ENCODE measurements around the gene IMP3. TPM values are rescaled to one million over a fixed set of nuclear protein-coding genes. Genes with fewer than 3 reads are reported as not detected.
A peak's percentile ranks its signal among the peaks of the same experiment; 100 is the strongest.

The IMP3 gene
- total and polyA plus RNA-seq, 11 donors, result 37.1 to 151 (median 44.5) TPM

GRCh38 chr15:75656331-75656730 is 16.3 kb upstream of the IMP3 start:
- H3K4me1 ChIP-seq, result peaks cover 0 to 70% (median 57%) of the 10 kb centered on the region in 12 donors
- peaks cover 0 to 49% (median 30%) of the 10 kb centered on the region in 9 donors for H3K36me3 ChIP-seq
- WGBS, 4 donors, result 90 to 97% (median 97%) methylated on average over 5 of the region's 5 CpGs
- no peak for ATAC-seq
- H3K27ac ChIP-seq, result no peak overlapping the region
- TF ChIP-seq POLR2A (IDR thresholded peaks at IDR 0.05), result no peak
- no peak for TF ChIP-seq CTCF (IDR thresholded peaks at IDR 0.05)
- H3K9me3 ChIP-seq, result no peaks in the 10 kb centered on the region
- H3K4me3 ChIP-seq, result no peak overlapping the region
- no peaks in the 10 kb centered on the region for H3K27me3 ChIP-seq
- DNase-seq, result no peak
- intact Hi-C loops (cut with DNase I), result no loop called here

DNA sequence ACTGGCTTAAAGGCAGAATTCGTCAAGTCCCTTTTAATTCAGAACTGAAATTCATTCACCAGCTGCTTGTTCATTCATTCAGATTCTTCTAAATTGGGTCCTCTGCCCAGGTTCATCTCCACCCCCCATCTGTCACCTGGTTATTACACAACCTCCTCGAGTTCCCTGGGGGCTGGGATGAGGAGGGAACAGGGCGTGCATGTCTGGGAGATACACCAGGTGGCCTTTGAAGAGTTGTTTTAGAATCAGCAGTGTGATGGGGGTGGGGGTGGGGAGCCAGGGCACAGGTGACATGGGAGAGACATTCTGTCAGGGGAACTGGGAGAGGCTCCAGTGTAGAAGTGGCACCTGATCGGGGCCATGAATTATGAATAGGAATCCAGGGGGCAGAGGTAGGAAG is 15.9 kb upstream of the IMP3 start:
- no peak for TF ChIP-seq POLR2A (IDR thresholded peaks at IDR 0.05)
- no peak for TF ChIP-seq CTCF (IDR thresholded peaks at IDR 0.05)
- Histone ChIP-seq H3K27me3 (no peaks in the 10 kb centered on the region), H3K4me3 (no peak overlapping the region), H3K4me1 (peaks cover 0 to 70% (median 57%) of the 10 kb centered on the region in 12 donors), H3K36me3 (peaks cover 0 to 50% (median 30%) of the 10 kb centered on the region in 9 donors), H3K9me3 (no peaks in the 10 kb centered on the region), H3K27ac (no peak overlapping the region)
- ATAC-seq, result no peak
- DNase-seq, result no peak
- WGBS, 4 donors, result 76 to 84% (median 80%) methylated on average over 4 of the region's 4 CpGs
- intact Hi-C loops (cut with DNase I), result no loop called here

DNA sequence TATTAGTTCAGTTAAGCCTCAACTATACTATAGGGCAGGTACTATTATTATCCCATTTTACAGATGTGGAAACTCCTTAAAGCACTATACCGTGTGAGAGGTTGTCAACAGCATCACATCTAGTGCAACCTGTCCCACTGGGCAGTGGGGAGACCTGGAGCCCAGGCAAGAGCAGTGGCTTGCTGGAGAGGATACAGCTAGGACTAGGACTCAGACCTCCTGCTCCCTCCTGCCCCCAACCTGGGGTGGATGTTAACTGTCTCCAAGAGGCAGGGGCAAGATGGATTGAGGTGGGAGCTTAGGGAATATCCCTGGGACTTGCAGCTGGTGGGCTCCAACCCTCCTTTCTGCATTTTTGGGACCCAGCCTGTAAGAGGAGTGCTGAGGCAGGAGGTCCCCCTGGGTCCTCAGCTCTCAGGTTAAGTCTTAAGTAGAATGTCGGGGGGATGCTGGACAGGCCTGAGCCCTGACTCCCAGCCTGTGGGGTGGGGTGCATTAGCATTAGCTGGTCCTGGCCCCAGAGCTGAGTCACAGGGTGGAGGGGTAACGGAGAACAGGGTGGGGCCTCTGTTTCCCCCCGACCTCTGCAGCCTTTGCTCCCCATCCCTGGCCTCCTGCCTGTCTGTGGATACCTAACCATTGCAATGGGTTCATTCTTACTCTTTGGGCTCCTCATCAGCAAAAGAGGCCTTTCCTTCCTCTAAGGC is 14.3 kb upstream of the IMP3 start:
- Histone ChIP-seq H3K4me3 (no peak overlapping the region), H3K27me3 (no peaks in the 10 kb centered on the region), H3K27ac (peak overlapping the region in 1 of 12 donors; percentile 64), H3K36me3 (peaks cover 0 to 60% (median 30%) of the 10 kb centered on the region in 9 donors), H3K4me1 (peaks cover 8 to 72% (median 57%) of the 10 kb centered on the region in 12 donors), H3K9me3 (no peaks in the 10 kb centered on the region)
- 68 to 80% (median 73%) methylated on average over 4 of the region's 4 CpGs for WGBS, 4 donors
- intact Hi-C loops (cut with DNase I), result no loop called here
- TF ChIP-seq CTCF (IDR thresholded peaks at IDR 0.05) (no peak), POLR2A (IDR thresholded peaks at IDR 0.05) (no peak)
- no peak for ATAC-seq
- no peak for DNase-seq

- H3K27me3 ChIP-seq, result no peaks in the 10 kb centered on the region
- no peaks in the 10 kb centered on the region for H3K9me3 ChIP-seq
- intact Hi-C loops (cut with DNase I), result no loop called here
- no peak for ATAC-seq
- WGBS, 4 donors, result 60 to 84% (median 76%) methylated on average over 16 of the region's 16 CpGs
- DNase-seq, result peak in 2 of 5 donors; percentile 20 to 57
- H3K4me1 ChIP-seq, result peaks cover 8 to 72% (median 55%) of the 10 kb centered on the region in 12 donors
- peak overlapping the region in 4 of 12 donors; percentile 4 to 84 (median 50) for H3K4me3 ChIP-seq
- H3K36me3 ChIP-seq, result peaks cover 0 to 57% (median 25%) of the 10 kb centered on the region in 9 donors
- H3K27ac ChIP-seq, result peak overlapping the region in 10 of 12 donors; percentile 17 to 78 (median 58)
- no peak for TF ChIP-seq POLR2A (IDR thresholded peaks at IDR 0.05)
- no peak for TF ChIP-seq CTCF (IDR thresholded peaks at IDR 0.05)
Measured at GRCh38 chr15:75653347-75653913, 13.4 kb upstream of the IMP3 start.
